SU-DHL-6 (cell line): ENCODE measurements around the gene UNC5A.

Experiments
- CTCF ChIP-seq: fragments of 200-600 bp; sonication (generic); IDR thresholded peaks from one replicate; pipeline ENCODE4 v1.5.1; 2017; ENCODE audit warnings: antibody characterized with exemption, mild to moderate bottlenecking, low read length, moderate library complexity; ENCODE audit not compliant: insufficient read depth, poor library complexity, severe bottlenecking
- EZH2phosphoT487 ChIP-seq: fragments of 200-600 bp; sonication (generic), shearing (Covaris generic); conservative IDR thresholded peaks from 2 replicates; pipeline ENCODE4 v1.6.1; 2018; ENCODE audit warnings: mild to moderate bottlenecking, antibody characterized with exemption, low read length, moderate library complexity, mixed read lengths

- TF ChIP-seq EZH2phosphoT487, result no peak
- no peak for TF ChIP-seq CTCF
Observed at GRCh38 chr5:176803943-176804498, 6.3 kb upstream of the UNC5A start.
